Left lobe of liver (tissue), 2 donors: ENCODE results near the gene UROC1. TPM values are rescaled to one million over a fixed set of nuclear protein-coding genes. Genes with fewer than 3 reads are reported as not detected.
"Not testable (repeated sequence)": the region's sequence is repeated elsewhere in the genome, so short reads cannot be mapped to it uniquely, and the experiment has no call there.

ENCODE experiments used
- ATAC-seq: fragments of 200-7000 bp; cut with Tn5 transposase; one replicate; pipeline ENCODE4 v1.9.1; 2020; ENCODE audit warnings: mild to moderate bottlenecking, moderate library complexity
- DNase-seq: peaks from one replicate; pipeline ENCODE4 v3.0.0-alpha.2; 2020; ENCODE audit warnings: low spot score
- total RNA-seq: library from RNA; stranded (reverse); gene quantifications from one replicate; pipeline ENCODE4 v1.2.1, GENCODE V29; 2021
- donor health status: DM: no; HTN: no; CAD: no; lungs with moderate emphysema.
- donor health status: DM: no; HTN: yes; CAD: no.

The UROC1 gene
- total RNA-seq, 1 donor from 2014 or later: 112 TPM

GRCh38 chr3:126535636-126536035 is 18.1 kb upstream of the UROC1 start:
- no peak for ATAC-seq
- no peak for DNase-seq

GRCh38 chr3:126534716-126535115 is 17.1 kb upstream of the UROC1 start:
- not testable (repeated sequence) for ATAC-seq

GRCh38 chr3:126533506-126533905 is 15.9 kb upstream of the UROC1 start:
- no peak for ATAC-seq

More at GRCh38 chr3:126534716-126535115, 17.1 kb upstream of the UROC1 start:
- not testable (repeated sequence) for DNase-seq

GRCh38 chr3:126531051-126531330 is 13.4 kb upstream of the UROC1 start:
- ATAC-seq (peak; percentile 37), DNase-seq (no peak)

More at GRCh38 chr3:126533506-126533905, 15.9 kb upstream of the UROC1 start:
- DNase-seq: no peak

GRCh38 chr3:126530171-126531050 is 12.8 kb upstream of the UROC1 start:
- ATAC-seq (peak; percentile 69), DNase-seq (peak; percentile 82)

- DNase-seq: no peak
- ATAC-seq: no peak
Observed at GRCh38 chr3:126529585-126530170, 12.1 kb upstream of the UROC1 start.

- DNase-seq (peak; percentile 93), ATAC-seq (peak; percentile 48)
Observed at GRCh38 chr3:126528800-126529541, 11.4 kb upstream of the UROC1 start.

GRCh38 chr3:126528419-126528799 is 10.8 kb upstream of the UROC1 start:
- DNase-seq: no peak
- ATAC-seq: no peak

GRCh38 chr3:126527455-126528211 is 10.1 kb upstream of the UROC1 start:
- DNase-seq: no peak
- no peak for ATAC-seq

- ATAC-seq (no peak), DNase-seq (no peak)
Observed at GRCh38 chr3:126527006-126527405, 9.4 kb upstream of the UROC1 start.

GRCh38 chr3:126526668-126527005 is 9.1 kb upstream of the UROC1 start:
- ATAC-seq: no peak
- no peak for DNase-seq

GRCh38 chr3:126525853-126526667 is 8.5 kb upstream of the UROC1 start:
- peak; percentile 3 for ATAC-seq
- no peak for DNase-seq

- no peak for DNase-seq
- no peak for ATAC-seq
Observed at GRCh38 chr3:126525091-126525852, 7.7 kb upstream of the UROC1 start.

- ATAC-seq: peak; percentile 21
- peak; percentile 73 for DNase-seq
Observed at GRCh38 chr3:126524429-126524988, 6.9 kb upstream of the UROC1 start.

GRCh38 chr3:126523745-126524428 is 6.3 kb upstream of the UROC1 start, which contains the start of gene CHST13:
CHST13 (plus strand) TSS chr3:126524155; CDS start chr3:126524333, 178 bp downstream.
- DNase-seq (peak; percentile 95), ATAC-seq (peak; percentile 74)

GRCh38 chr3:126522363-126522788 is 4.8 kb upstream of the UROC1 start:
- peak; percentile 18 for ATAC-seq
- peak; percentile 76 for DNase-seq

GRCh38 chr3:126521122-126521891 is 3.7 kb upstream of the UROC1 start:
- DNase-seq (no peak), ATAC-seq (no peak)
